Measurements from ENCODE around the gene PDE1A.

The PDE1A gene

GRCh38 chr2:182113334-182113733 is 313.5 kb downstream of the PDE1A start:
- DNase-seq: no peak

GRCh38 chr2:182110347-182110746 is 316.5 kb downstream of the PDE1A start:
- no peak for DNase-seq

- DNase-seq: no peak
Measured at GRCh38 chr2:182103526-182103925, 323.3 kb downstream of the PDE1A start.

GRCh38 chr2:182101263-182101662 is 325.6 kb downstream of the PDE1A start:
- no peak for DNase-seq

- no peak for DNase-seq
Measured at GRCh38 chr2:182098648-182099047, 328.2 kb downstream of the PDE1A start.

- no peak for DNase-seq
Measured at GRCh38 chr2:182097571-182098164, 329.2 kb downstream of the PDE1A start.

GRCh38 chr2:182090486-182090885 is 336.4 kb downstream of the PDE1A start:
- DNase-seq: no peak
